CMK (cell line): Measurements from ENCODE around the gene SERPINE3.

Source experiments
- DNase-seq: peaks from one replicate; pipeline ENCODE4 v3.0.0-alpha.2; 2010; ENCODE audit warnings: low read depth

The SERPINE3 gene

GRCh38 chr13:51339354-51339753 is at the start of gene SERPINE3:
TSS of gene SERPINE3 (plus strand) at chr13:51339691. CDS start at chr13:51341092, 1,401 bp downstream.
- no peak for DNase-seq

- DNase-seq, result no peak
These were observed 48.1 kb upstream of the SERPINE3 start for GRCh38 chr13:51291341-51291740.

- DNase-seq, result no peak
These were observed 47.4 kb upstream of the SERPINE3 start for GRCh38 chr13:51292000-51292565.

- DNase-seq, result no peak
These were observed 41.9 kb upstream of the SERPINE3 start for GRCh38 chr13:51297556-51297955.

- DNase-seq, result no peak
These were observed 40.7 kb upstream of the SERPINE3 start for GRCh38 chr13:51298812-51299211.

- DNase-seq, result no peak
These were observed 36.4 kb upstream of the SERPINE3 start for GRCh38 chr13:51303063-51303552.

GRCh38 chr13:51303882-51304281 is 35.6 kb upstream of the SERPINE3 start:
- DNase-seq, result no peak

- no peak for DNase-seq
These were observed 34.1 kb upstream of the SERPINE3 start for GRCh38 chr13:51305271-51305967.

- no peak for DNase-seq
These were observed 30.7 kb upstream of the SERPINE3 start for GRCh38 chr13:51308781-51309180.

GRCh38 chr13:51311231-51311630 is 28.3 kb upstream of the SERPINE3 start:
- DNase-seq, result no peak

GRCh38 chr13:51311957-51312520 is 27.5 kb upstream of the SERPINE3 start:
- no peak for DNase-seq

- no peak for DNase-seq
These were observed 25.9 kb upstream of the SERPINE3 start for GRCh38 chr13:51313619-51314018.

GRCh38 chr13:51317262-51317661 is 22.2 kb upstream of the SERPINE3 start:
- no peak for DNase-seq

GRCh38 chr13:51318015-51318414 is 21.5 kb upstream of the SERPINE3 start:
- DNase-seq, result no peak

- no peak for DNase-seq
These were observed 20.6 kb upstream of the SERPINE3 start for GRCh38 chr13:51318876-51319275.

- DNase-seq, result no peak
These were observed 17.7 kb upstream of the SERPINE3 start for GRCh38 chr13:51321836-51322235.

- DNase-seq, result no peak
These were observed 16.7 kb upstream of the SERPINE3 start for GRCh38 chr13:51322826-51323225.

- no peak for DNase-seq
These were observed 15.5 kb upstream of the SERPINE3 start for GRCh38 chr13:51323824-51324511.

GRCh38 chr13:51324714-51325420 is 14.6 kb upstream of the SERPINE3 start:
- no peak for DNase-seq

- DNase-seq, result no peak
These were observed 13.7 kb upstream of the SERPINE3 start for GRCh38 chr13:51325837-51326236.

GRCh38 chr13:51326777-51327176 is 12.7 kb upstream of the SERPINE3 start:
- no peak for DNase-seq

- DNase-seq, result no peak
These were observed 11.5 kb upstream of the SERPINE3 start for GRCh38 chr13:51327961-51328360.
